Naive thymus-derived CD4-positive, alpha-beta T cell (primary cell): Measurements from ENCODE around the gene CEP152. TPM values are rescaled to one million over a fixed set of nuclear protein-coding genes. Genes with fewer than 3 reads are reported as not detected.
A peak's percentile ranks its signal among the peaks of the same experiment; 100 is the strongest.

Source experiments
- ATAC-seq: fragments of 150-1000 bp; cut with Tn5 transposase; 2 replicates; pipeline ENCODE4 v1.10.0; 2021; ENCODE audit warnings: mild to moderate bottlenecking, moderate library complexity
- CTCF ChIA-PET: fragments of 350-600 bp; sonication (Branson Sonifier 250); formaldehyde crosslinking; loops from one replicate; lab custom pipeline; 2021; ENCODE audit warnings: antibody characterized with exemption; lab: Charles Lee
- POLR2A ChIA-PET: fragments of 350-600 bp; sonication (Branson Sonifier 250); formaldehyde crosslinking; loops from one replicate; lab custom pipeline; 2021; ENCODE audit warnings: antibody characterized with exemption, inconsistent platforms; lab: Charles Lee
- DNase-seq, 9 donors: peaks; one replicate each; pipeline versions ENCODE4 v3.0.0 to v3.0.0-alpha.2; 2020 to 2022; ENCODE audit warnings: mixed read lengths in 1 of 9
- H3K27ac ChIP-seq: one replicate; pipeline ENCODE4 v1.7.0; 2013; ENCODE audit warnings: mild to moderate bottlenecking, low read depth, low read length, moderate library complexity
- H3K27me3 ChIP-seq, 2 donors: one replicate each; pipeline ENCODE4 v1.7.0; 2013; ENCODE audit warnings: low read length in 2 of 2, mild to moderate bottlenecking in 2 of 2, moderate library complexity in 2 of 2; ENCODE audit not compliant: control insufficient read depth in 2 of 2, insufficient read depth in 2 of 2
- H3K36me3 ChIP-seq, 3 experiments: 1 replicate in 2 of 3; 2 replicates in 1 of 3; pipeline ENCODE4 v1.7.0; 2013; ENCODE audit warnings: low read length in 3 of 3, mild to moderate bottlenecking in 3 of 3, moderate library complexity in 1 of 3; ENCODE audit not compliant: insufficient read depth in 3 of 3, control insufficient read depth in 2 of 3
- H3K4me1 ChIP-seq, 2 donors: one replicate each; pipeline ENCODE4 v1.7.0; 2013; ENCODE audit warnings: low read length in 2 of 2, mild to moderate bottlenecking in 2 of 2, moderate library complexity in 1 of 2; ENCODE audit not compliant: control insufficient read depth in 2 of 2, insufficient read depth in 2 of 2
- H3K4me3 ChIP-seq: 2 replicates; pipeline ENCODE4 v1.7.0; 2013; ENCODE audit warnings: mild to moderate bottlenecking, low read length
- H3K9me3 ChIP-seq, 3 experiments: 1 replicate in 2 of 3; 2 replicates in 1 of 3; pipeline ENCODE4 v1.7.0; 2013; ENCODE audit warnings: low read length in 3 of 3; ENCODE audit not compliant: control insufficient read depth in 2 of 3
- H3K27ac Mint-ChIP-seq, 9 donors: one replicate each; pipeline ENCODE4 v1.8.0; 2020 to 2022; ENCODE audit warnings: mixed read lengths in 9 of 9, mild to moderate bottlenecking in 8 of 9, moderate library complexity in 5 of 9, inconsistent platforms in 2 of 9
- H3K27me3 Mint-ChIP-seq, 5 donors: one replicate each; pipeline ENCODE4 v1.8.0; 2021 to 2022; ENCODE audit warnings: mixed read lengths in 5 of 5, mild to moderate bottlenecking in 1 of 5
- H3K36me3 Mint-ChIP-seq, 5 donors: one replicate each; pipeline ENCODE4 v1.8.0; 2020 to 2022; ENCODE audit warnings: mixed read lengths in 5 of 5, mild to moderate bottlenecking in 3 of 5, inconsistent platforms in 1 of 5
- H3K4me1 Mint-ChIP-seq, 7 donors: one replicate each; pipeline ENCODE4 v1.8.0; 2020 to 2022; ENCODE audit warnings: mixed read lengths in 7 of 7, mild to moderate bottlenecking in 3 of 7, inconsistent platforms in 1 of 7
- H3K4me3 Mint-ChIP-seq, 10 donors: one replicate each; pipeline ENCODE4 v1.8.0; 2020 to 2022; ENCODE audit warnings: mild to moderate bottlenecking in 10 of 10, mixed read lengths in 10 of 10, moderate library complexity in 6 of 10, inconsistent platforms in 2 of 10
- H3K9me3 Mint-ChIP-seq, 11 donors: one replicate each; pipeline ENCODE4 v1.8.0; 2020 to 2022; ENCODE audit warnings: mixed read lengths in 11 of 11, mild to moderate bottlenecking in 4 of 11, inconsistent platforms in 1 of 11, moderate library complexity in 1 of 11
- intact Hi-C, 2 donors: fragments of 100-400 bp; cut with micrococcal nuclease; formaldehyde crosslinking; loops; one replicate each; pipeline ENCODE4 v1.15.1; 2023
- polyA plus RNA-seq, 2 donors: library from polyadenylated mRNA; unstranded; fragments of 300-500 nt; fragmentation: Illumina TruSeq; gene quantifications; one replicate each; pipeline ENCODE4 v1.2.3, GENCODE V29; 2021
- total RNA-seq, 6 experiments: library from RNA in 5 of 6; stranded (reverse) in 5 of 6; gene quantifications; 1 replicate in 5 of 6; 2 replicates in 1 of 6; pipeline ENCODE4 v1.2.3 and lab custom pipeline; 2021 to 2026

Gene CEP152
- total and polyA plus RNA-seq, 7 experiments from 2014 or later = 3.5 to 26.3 (median 8.6) TPM

DNA sequence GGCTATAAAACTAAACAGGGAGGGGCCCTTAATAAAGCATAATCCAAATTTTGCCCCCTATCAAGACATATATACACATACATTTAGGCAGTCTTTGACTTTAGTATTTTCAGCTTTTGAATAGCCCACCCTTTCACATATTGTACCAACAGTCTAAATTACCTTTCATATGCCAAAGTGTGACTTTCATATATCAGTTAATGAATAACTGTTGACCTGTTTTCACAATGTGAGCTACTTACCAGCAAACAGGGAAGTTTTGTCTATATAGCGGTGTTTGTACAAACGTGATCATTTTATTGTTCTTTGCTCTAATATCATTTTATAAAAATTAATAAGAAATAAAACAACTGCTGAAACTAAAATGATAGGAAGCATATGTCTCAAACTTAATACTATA, 28.0 kb downstream of the CEP152 start:
- ChIA-PET CTCF (no interaction called here), POLR2A (no interaction called here)
- Mint-ChIP-seq H3K9me3 (no peaks in the 10 kb centered on the region), H3K4me3 (no peak overlapping the region), H3K4me1 (peaks cover 0 to 8% (median 0%) of the 10 kb centered on the region in 7 donors), H3K36me3 (peaks cover 11 to 51% (median 40%) of the 10 kb centered on the region in 5 donors), H3K27ac (no peak overlapping the region), H3K27me3 (no peaks in the 10 kb centered on the region)
- Histone ChIP-seq H3K36me3 (peaks cover 0 to 14% (median 0%) of the 10 kb centered on the region in 3 experiments), H3K9me3 (no peaks in the 10 kb centered on the region), H3K4me1 (no peaks in the 10 kb centered on the region), H3K27me3 (no peaks in the 10 kb centered on the region), H3K27ac (no peak overlapping the region), H3K4me3 (no peak overlapping the region)
- DNase-seq = no peak
- ATAC-seq = no peak
- intact Hi-C loops = no loop called here

DNA sequence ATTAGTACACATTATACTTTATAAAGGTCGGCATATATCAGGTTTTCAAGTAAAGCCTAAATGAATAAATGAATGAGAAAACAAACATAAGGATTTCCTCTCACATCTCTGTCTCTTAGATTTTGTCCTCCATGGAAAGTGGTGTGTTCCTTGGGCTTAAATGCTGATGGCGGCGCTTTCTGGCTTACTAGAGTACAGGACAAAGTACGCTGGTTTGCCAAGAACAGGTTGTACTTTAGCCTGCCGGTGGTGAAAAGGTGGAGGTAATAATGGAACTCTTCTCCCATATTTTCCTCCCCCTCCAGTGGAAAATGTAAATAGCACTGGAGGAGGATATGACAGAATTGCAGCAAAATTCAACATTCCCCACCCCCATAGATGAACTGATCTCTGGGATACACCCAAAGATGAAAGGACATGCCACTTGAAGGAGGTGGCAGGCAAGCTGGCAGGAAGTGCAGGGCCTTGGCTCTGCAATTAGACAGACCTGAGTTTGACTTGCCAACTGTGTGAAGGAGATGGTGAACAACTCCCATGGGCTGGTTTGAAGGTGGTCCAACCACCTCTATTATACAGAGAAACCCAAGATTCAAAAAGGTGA, 29.3 kb downstream of the CEP152 start:
- Mint-ChIP-seq H3K9me3 (no peaks in the 10 kb centered on the region), H3K27me3 (no peaks in the 10 kb centered on the region), H3K4me1 (peaks cover 0 to 8% (median 0%) of the 10 kb centered on the region in 7 donors), H3K27ac (peak overlapping the region in 2 of 9 donors; percentile 24 to 32), H3K36me3 (peaks cover 11 to 48% (median 36%) of the 10 kb centered on the region in 5 donors), H3K4me3 (no peak overlapping the region)
- Histone ChIP-seq H3K9me3 (no peaks in the 10 kb centered on the region), H3K4me1 (no peaks in the 10 kb centered on the region), H3K27me3 (no peaks in the 10 kb centered on the region), H3K36me3 (peaks cover 0 to 16% (median 0%) of the 10 kb centered on the region in 3 experiments), H3K27ac (no peak overlapping the region), H3K4me3 (no peak overlapping the region)
- POLR2A ChIA-PET = no interaction called here
- intact Hi-C loops = no loop called here
- ATAC-seq (no peak), DNase-seq (no peak)
- CTCF ChIA-PET = no interaction called here

DNA sequence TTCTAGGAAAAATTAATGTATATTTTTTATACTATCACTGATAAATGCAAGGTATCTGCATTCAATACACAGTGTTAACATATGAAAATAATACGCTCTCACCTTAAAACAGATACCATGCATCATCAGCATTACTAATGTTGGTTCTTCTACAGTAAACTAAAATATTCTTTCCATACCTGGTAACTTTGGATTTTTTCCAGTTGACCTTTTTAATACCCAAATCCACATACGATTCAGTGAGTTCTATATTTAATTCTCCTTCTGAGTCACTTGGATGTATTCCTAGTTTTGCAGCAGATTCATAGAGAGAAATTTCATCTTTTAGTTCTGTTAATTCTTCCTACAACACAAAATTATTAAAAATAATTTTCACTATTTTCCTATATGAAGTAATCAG, 29.9 kb downstream of the CEP152 start:
- peaks cover 0 to 8% (median 0%) of the 10 kb centered on the region in 7 donors for H3K4me1 Mint-ChIP-seq
- H3K9me3 Mint-ChIP-seq = no peaks in the 10 kb centered on the region
- H3K27ac Mint-ChIP-seq = peak overlapping the region in 1 of 9 donors; percentile 38
- H3K27me3 Mint-ChIP-seq = no peaks in the 10 kb centered on the region
- POLR2A ChIA-PET = no interaction called here
- H3K4me3 Mint-ChIP-seq = no peak overlapping the region
- intact Hi-C loops = no loop called here
- CTCF ChIA-PET = no interaction called here
- Histone ChIP-seq H3K27ac (no peak overlapping the region), H3K4me3 (no peak overlapping the region), H3K9me3 (no peaks in the 10 kb centered on the region), H3K4me1 (no peaks in the 10 kb centered on the region), H3K36me3 (peaks cover 0 to 16% (median 0%) of the 10 kb centered on the region in 3 experiments), H3K27me3 (no peaks in the 10 kb centered on the region)
- ATAC-seq (no peak), DNase-seq (no peak)
- peaks cover 11 to 45% (median 36%) of the 10 kb centered on the region in 5 donors for H3K36me3 Mint-ChIP-seq

DNA sequence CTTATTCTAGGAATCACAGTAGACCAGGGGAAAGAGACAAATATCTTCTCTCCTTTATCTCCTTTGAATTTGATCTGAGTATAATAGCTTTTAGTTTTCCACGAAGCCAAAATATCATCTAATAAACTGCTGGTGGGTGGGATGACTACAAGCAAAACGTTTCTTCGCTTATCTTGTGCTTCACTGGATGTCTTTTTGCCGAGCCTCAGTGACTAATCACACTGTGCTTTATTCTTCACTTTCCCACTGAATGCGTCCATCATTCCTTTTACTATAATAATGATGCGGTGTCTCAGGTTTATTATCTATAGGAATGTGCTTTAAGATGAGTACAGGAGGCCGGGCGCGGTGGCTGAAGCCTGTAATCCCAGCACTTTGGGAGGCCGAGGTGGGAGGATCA, 32.5 kb downstream of the CEP152 start:
- Mint-ChIP-seq H3K4me3 (no peak overlapping the region), H3K27me3 (no peaks in the 10 kb centered on the region), H3K4me1 (peaks cover 0 to 8% (median 0%) of the 10 kb centered on the region in 7 donors), H3K9me3 (peaks cover 0 to 22% (median 9%) of the 10 kb centered on the region in 11 donors), H3K36me3 (peaks cover 19 to 54% (median 51%) of the 10 kb centered on the region in 5 donors), H3K27ac (no peak overlapping the region)
- no peak for DNase-seq
- H3K27me3 ChIP-seq = no peaks in the 10 kb centered on the region
- H3K4me3 ChIP-seq = no peak overlapping the region
- no peak overlapping the region for H3K27ac ChIP-seq
- no peaks in the 10 kb centered on the region for H3K9me3 ChIP-seq
- intact Hi-C loops = no loop called here
- ATAC-seq = no peak
- H3K36me3 ChIP-seq = peaks cover 0 to 11% (median 0%) of the 10 kb centered on the region in 3 experiments
- no peaks in the 10 kb centered on the region for H3K4me1 ChIP-seq
- ChIA-PET CTCF (no interaction called here), POLR2A (no interaction called here)

DNA sequence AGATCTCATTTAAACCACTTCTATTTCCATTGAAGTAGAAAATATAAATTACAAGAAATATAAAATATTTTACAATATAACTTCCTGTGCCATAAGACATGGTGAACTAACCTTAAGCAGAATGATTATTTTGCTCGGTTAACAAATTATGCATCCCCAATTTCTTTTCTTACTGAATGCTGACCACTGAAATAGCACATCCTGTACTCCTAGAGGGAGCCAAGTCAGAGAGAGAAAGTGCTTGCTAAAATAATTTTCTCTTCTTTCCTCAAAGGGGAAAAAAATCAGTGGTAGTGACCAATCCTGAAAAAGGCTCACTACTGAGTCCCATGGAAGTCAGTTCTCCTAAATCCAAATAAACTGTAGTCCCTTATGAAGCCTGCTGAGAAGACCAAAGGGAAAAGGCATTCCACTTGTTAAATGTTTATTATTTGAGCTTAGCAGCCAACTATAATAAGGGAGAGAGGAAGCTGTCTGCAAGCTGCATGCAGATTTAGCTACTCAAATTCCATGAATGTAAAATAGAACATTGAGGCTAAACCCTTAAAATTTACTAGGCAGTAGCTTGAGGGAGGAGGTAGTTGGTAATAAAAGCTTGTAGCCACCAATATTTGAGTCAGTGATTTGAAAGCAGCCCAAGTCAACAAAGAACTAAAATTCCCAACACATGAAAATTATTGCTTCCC, 33.1 kb downstream of the CEP152 start:
- no peaks in the 10 kb centered on the region for H3K27me3 Mint-ChIP-seq
- Histone ChIP-seq H3K4me3 (no peak overlapping the region), H3K36me3 (peaks cover 0 to 11% (median 0%) of the 10 kb centered on the region in 3 experiments), H3K9me3 (no peaks in the 10 kb centered on the region), H3K4me1 (no peaks in the 10 kb centered on the region), H3K27ac (no peak overlapping the region), H3K27me3 (no peaks in the 10 kb centered on the region)
- H3K27ac Mint-ChIP-seq = no peak overlapping the region
- intact Hi-C loops = no loop called here
- H3K4me3 Mint-ChIP-seq = no peak overlapping the region
- CTCF ChIA-PET = no interaction called here
- peaks cover 19 to 56% (median 51%) of the 10 kb centered on the region in 5 donors for H3K36me3 Mint-ChIP-seq
- no peak for DNase-seq
- no peak for ATAC-seq
- H3K4me1 Mint-ChIP-seq = peaks cover 0 to 8% (median 0%) of the 10 kb centered on the region in 7 donors
- H3K9me3 Mint-ChIP-seq = peaks cover 0 to 22% (median 9%) of the 10 kb centered on the region in 11 donors
- POLR2A ChIA-PET = no interaction called here

DNA sequence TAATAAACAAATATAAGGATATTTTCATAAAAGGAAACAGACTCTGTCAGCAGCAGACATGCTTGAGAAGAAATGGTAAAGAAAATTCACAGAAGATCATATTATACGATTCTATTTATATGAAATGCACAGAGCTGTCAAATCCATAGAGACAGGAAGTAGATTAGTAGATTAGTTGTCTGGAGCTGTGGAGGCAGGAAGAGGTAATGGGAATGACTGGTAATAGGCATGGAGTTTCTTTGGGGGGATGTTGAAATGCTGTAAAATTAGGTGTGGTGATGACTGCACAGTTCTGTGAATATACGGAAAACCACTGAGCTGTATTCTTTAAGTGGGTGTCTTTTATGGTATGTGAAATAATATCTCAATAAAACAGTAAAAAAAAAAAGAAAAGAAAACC, 35.3 kb downstream of the CEP152 start:
- Mint-ChIP-seq H3K36me3 (peaks cover 12 to 57% (median 50%) of the 10 kb centered on the region in 5 donors), H3K4me1 (peaks cover 0 to 4% (median 0%) of the 10 kb centered on the region in 7 donors), H3K4me3 (no peak overlapping the region), H3K27me3 (no peaks in the 10 kb centered on the region), H3K9me3 (peaks cover 0 to 22% (median 9%) of the 10 kb centered on the region in 11 donors), H3K27ac (peak overlapping the region in 1 of 9 donors; percentile 2)
- Histone ChIP-seq H3K27ac (no peak overlapping the region), H3K9me3 (no peaks in the 10 kb centered on the region), H3K36me3 (peaks cover 0 to 2% (median 0%) of the 10 kb centered on the region in 3 experiments), H3K27me3 (no peaks in the 10 kb centered on the region), H3K4me3 (no peak overlapping the region), H3K4me1 (no peaks in the 10 kb centered on the region)
- ChIA-PET POLR2A (no interaction called here), CTCF (no interaction called here)
- no peak for DNase-seq
- intact Hi-C loops = no loop called here
- no peak for ATAC-seq
